GM21528 (cell line): ENCODE data around the gene TBX6.

Source experiments
- ATAC-seq: cut with Tn5 transposase; IDR thresholded peaks from one replicate; pipeline ENCODE4 v1.9.1; 2021; ENCODE audit warnings: mild to moderate bottlenecking, moderate library complexity; ENCODE audit not compliant: unreplicated experiment, low FRiP score

The TBX6 gene

DNA sequence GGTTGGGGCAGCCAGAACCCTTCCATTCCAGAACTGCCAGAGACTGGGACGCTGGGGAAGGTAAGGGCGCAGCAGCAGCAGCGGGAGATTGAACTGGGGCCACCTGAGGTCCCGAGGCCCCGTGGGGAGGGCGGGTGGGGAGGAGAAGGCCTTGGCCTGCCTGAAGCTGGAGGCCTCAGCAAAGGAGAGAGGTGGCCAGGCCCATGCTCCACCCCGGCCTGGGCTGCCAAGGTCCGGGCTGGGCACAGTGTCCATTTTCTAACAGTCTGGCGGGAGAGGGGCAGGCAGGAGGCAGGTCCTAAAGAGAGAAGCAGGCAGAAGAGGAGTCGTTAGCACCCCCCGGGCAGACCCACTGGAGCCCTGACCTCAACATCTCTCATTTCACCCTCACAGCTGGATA is 22.7 kb upstream of the TBX6 start:
- no peak for ATAC-seq

GRCh38 chr16:30113711-30114333 is 22.1 kb upstream of the TBX6 start:
- ATAC-seq = no peak

DNA sequence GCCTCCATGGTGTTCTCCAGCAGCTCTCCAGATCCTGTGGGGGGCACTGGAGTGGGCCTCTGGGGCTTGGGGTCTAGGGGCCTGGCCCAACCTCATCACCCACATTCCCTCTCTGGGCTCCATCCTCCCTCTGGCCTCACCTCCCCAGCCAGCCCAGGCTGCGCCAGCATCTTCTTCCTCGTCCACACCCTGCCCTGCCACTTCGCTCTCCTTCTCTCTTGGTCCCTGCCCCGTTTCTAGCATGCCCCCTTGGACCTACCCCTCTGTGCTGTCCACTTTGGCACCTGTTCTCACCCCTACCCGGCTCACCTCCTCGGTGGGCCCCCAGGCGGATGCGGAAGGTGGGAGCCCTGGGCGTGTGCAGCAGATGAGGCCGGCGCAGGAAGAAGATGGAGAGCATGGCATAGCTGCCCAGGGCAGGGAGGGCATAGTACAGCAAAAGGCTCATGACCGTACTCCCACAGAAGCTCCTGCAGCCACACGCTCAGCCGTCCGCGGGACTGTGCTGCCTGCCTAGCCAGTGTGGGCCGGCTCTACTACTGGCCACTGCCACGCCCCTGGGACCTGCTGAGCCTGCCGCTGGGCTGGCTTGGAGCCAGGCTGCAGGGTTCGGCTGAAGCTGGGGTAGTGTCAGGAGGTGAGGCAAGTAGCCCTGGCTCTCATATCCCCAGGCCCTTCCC is 21.4 kb upstream of the TBX6 start, which contains the start of gene GDPD3:
TSS of gene GDPD3 (minus strand) at position 507 of the 680 bp plus-strand sequence. CDS start at position 448, 59 bp downstream.
- no peak for ATAC-seq

- no peak for ATAC-seq
Measured at GRCh38 chr16:30112197-30113030, 20.7 kb upstream of the TBX6 start.

GRCh38 chr16:30110661-30111060 is 18.9 kb upstream of the TBX6 start:
- no peak for ATAC-seq

DNA sequence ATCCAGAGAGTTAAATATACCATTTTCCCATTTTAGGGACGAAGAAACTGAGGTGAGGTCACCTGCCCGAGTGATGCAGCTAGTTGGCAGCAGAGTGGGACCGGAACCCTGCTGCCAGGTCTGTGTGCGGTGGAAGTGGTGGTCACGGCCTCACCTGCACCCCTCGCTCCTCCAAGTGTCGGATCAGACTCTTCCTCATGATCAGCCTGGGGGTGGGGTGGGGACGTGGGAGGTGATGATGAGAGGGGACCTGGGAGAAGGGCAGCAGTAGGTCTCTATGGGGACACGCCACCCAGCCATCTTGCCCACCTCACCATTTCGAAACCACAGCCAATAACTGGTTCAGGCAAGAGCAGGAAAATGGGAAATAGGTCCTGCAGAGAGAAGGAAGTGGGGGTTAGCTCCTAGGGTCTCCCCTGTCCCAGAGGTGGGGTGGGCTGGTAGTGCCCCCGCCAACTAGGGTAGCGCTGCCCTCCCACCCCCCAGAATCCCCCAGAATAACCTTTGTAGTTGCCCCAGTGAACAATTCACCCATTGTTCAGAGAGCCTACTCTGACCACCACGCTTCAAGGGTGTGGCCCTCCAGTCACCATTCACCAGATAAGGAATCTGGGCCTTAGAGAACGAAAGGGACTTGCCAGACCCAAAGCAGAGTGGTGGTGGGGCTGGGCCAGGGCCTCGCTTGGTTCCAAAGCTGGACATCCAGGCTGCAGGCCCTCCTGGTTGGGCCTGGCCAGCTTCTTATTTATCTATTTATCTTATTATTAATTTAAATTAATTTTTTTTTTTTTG is 16.5 kb upstream of the TBX6 start:
- no peak for ATAC-seq

GRCh38 chr16:30104492-30104891 is 12.8 kb upstream of the TBX6 start:
- ATAC-seq = no peak

- ATAC-seq = no peak
Measured at GRCh38 chr16:30104090-30104489, 12.4 kb upstream of the TBX6 start.

DNA sequence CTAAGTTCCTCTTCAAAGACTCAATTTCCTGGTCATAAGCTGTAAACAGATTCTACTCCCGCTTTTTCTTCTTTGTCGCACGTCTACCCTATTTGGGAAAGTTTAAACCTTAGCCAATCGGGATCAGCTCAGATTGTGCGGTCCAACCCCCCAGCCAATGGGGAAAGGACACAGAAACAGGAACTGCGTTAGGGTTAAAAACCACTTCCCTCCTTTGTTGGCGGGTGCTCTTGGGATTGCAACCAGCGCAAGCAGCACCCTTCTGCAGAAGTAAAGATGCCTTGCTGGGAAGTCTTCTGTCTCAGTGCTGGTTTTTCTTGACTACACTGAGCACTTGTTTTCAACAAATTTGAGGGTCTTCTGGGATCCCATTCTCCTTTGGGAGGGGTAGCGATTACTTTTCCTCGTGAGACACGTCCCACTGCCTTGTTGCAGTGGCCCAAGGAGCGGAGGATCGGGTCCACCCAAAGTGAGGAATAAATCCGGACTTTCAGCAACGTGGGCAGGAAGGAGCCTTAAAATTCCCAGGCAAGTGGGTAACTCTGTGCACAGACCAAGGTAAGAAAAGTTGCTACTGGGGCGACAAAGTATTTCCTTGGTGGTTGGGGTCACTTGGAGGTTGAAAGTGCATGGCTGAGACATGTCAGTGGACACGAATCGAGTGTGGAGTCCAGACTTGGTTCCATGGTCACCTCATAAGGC is 5.3 kb upstream of the TBX6 start:
- no peak for ATAC-seq

DNA sequence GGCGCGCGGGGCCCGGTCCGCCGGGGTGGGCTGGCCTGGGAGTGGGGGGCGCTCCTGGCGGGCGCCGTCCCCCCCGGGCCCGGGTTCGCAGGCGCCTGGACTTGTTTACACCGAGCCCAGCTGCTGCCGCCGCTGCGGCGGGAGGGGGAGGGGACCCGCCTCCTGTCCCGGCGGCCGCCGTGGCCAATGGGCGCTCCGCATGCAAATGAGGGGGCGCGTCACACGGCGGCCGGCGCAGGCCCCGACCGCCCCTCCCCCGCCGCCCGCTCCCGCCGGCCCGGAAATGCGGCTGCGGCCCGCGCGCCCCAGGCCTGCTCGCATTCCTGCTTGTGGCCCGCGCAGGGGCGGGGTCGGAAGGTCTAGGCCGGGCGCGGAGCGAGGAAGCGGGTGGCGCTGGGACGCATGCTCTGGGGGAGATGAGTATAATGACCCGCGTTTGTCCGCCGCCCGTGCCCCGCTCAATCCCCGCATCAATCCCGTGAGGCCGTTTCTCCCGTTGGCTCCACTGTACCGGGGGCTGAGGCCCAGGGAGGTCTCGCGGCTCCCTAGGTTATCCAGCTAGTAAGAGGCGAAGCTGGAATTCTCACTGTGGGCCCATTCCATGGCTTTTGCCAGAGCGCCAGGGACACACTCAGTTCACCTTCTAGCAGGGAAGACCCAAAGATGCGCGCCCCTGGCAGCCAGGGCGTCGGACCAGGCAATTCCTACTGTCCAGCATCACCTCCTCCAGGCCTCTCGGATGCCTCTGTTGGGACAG is 4.6 kb upstream of the TBX6 start, which contains the start of gene YPEL3:
TSS of gene YPEL3 (minus strand) at position 109 of the 757 bp plus-strand sequence. CDS start 731 bp downstream, outside the sequence.
- no peak for ATAC-seq

- ATAC-seq = no peak
Measured at GRCh38 chr16:30095166-30096078, 3.7 kb upstream of the TBX6 start.

- ATAC-seq = no peak
Measured at GRCh38 chr16:30094541-30095165, 2.9 kb upstream of the TBX6 start.

DNA sequence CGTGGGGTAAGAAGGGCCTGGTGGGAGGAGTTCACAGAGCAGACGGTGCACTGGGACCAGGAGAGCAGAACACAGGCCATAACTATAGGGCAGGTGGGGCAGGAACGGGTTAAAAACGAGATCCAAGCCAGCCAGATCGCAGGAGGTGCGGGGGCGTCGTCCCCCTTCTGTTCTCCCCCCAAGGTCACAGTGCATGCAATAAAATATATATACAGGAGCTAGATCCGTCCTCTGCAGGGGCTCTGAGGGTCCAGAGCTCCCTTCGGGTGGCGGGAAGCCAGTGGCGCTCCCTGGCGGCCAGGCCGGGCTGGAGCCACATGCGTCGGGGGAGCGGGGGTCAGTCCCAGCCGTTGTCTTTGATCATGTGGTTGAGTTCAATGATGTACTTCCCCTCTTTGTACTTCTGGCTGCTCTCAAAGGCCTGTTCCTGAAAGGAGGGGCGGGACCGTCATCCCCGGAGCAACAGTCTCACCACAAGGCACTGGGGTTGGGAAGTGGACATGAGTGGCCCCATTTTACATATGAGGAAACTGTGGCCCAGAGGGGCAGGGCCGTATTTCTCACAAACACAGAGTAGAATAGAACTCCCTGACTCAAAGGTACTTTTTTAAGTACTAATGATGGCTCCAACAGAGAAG is 768 bp upstream of the TBX6 start:
- ATAC-seq = peak; percentile 44

DNA sequence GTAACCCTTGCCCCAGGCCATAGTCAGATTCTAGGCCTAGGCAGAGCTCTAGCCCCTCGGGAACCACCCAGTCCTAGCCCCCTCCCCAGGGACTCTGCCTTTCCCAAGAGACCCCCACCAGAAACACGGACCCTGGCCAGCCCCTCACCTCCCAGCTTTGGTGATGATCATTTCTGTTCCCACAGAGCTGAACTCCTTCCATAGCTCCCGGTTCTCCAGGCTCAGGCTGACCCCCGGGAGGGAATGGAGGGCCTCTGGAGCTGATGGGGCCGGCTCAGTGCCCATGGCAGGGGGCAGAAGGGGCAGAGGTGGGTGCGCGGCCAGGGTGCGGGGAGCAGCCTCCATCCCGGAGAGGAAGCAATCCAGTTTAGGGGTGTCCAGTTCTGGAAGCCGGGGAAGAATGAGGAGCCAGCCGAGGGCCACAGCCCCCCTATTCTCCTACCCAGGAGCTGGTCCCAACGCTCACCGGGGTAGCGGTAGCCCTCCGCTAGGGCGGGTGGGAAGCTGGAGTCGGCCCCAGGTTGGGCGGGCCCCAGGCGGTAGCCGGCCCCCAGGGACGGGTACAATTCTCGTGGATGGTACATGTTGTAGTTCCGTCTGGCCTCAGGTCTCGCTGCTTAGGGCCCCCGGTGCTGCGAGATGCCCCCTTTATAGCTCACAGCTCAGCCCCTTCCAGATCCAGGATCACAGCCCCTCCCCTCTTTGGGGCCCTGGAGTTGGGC is 953 bp downstream of the TBX6 start:
- no peak for ATAC-seq

DNA sequence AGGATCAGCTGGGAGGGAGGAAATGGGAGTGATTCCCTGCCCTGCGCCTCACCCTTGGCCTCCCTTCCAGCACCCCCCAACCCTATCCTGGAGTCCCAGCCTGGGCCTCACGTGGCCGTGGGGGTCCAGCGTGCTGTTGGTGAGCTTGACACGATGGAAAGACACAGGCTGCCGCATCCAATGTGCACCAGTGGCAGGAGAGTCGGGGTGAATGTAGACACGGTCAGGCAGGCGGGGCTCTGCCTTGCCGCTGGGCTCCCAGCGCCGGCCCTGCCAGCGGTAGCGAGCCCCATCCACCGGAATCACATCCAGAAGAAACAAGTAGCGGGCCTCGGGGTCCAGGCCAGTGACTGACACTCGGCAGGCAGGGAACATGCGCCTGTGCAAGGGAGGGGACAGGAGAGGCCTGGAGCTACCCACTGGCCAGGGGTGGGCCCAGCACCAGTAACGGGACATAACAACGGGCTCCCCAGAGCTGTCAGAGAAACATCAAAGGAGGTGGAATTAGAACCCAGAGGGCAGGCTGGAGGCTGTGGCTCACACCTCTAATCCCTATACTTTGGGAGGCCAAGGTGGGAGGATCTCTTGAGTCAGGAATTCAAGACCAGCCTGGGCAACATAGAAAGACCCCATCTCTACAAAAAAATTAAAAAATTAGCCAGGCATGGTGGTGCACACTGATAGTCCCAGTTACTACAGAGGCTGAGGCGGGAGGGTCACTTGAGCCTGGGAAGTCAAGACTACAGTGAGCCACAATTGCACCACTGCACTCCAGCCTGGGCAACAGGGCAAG is 2.7 kb downstream of the TBX6 start:
- no peak for ATAC-seq
